GM12865 (cell line): Measurements from ENCODE around the gene ZNF133.
"Not testable (repeated sequence)": the region's sequence is repeated elsewhere in the genome, so short reads cannot be mapped to it uniquely, and the experiment has no call there.

Source experiments
- DNase-seq: peaks from one replicate; pipeline ENCODE4 v3.0.0; 2010; ENCODE audit warnings: low read depth
- H3K4me3 ChIP-seq: 2 replicates; pipeline ENCODE4 v1.5.1; 2011; ENCODE audit warnings: mild to moderate bottlenecking, low read depth, low read length, control low read depth
- CTCF ChIP-seq: IDR thresholded peaks from 2 replicates; pipeline ENCODE4 v1.5.1; 2011; ENCODE audit warnings: low read length, control low read depth, low read depth, inconsistent platforms; ENCODE audit not compliant: insufficient read depth; ENCODE audit errors: missing control alignments

Gene ZNF133

DNA sequence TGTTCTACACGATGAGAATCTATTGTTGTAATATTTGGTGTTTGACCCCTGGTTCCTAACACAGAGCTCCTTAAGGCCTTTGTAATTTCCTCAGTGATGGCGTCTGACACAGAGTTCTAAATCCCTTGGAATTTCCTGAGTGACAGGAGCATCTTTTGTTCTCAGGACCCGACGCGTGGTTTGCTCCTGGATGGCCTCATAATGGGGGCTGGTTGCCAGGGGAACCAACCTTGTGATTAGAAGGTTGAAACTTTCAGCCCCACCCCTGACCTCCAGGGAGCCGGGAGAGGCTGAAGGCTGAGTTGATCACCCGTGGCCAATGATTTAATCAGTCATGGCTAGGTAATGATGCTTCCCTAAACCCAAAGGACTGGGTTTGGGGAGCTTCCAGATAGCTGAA lies 20.5 kb upstream of the ZNF133 start:
- TF ChIP-seq CTCF, result no peak
- DNase-seq, result no peak
- no peak overlapping the region for H3K4me3 ChIP-seq

DNA sequence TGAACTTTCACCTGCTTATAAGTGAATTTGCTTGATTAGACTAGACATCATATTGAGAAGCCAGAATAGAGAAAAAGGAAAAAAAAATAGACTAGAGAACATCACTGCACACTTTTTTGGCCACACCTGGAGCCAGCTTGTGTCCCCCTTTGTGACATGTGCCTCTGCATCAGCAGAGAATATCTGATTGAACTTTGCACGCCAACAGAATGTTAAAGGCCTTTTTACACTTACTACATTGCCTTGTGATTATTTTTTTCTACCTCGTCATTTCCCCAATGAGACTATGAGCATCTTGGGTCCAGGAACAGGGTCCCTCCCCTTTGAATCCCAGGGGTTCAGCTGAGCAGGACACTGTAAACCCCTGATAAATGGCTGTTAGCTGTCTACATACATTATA lies 17.2 kb upstream of the ZNF133 start:
- H3K4me3 ChIP-seq, result no peak overlapping the region
- TF ChIP-seq CTCF, result no peak

GRCh38 chr20:18272451-18272850 lies 15.9 kb upstream of the ZNF133 start:
- no peak for TF ChIP-seq CTCF
- no peak overlapping the region for H3K4me3 ChIP-seq
- no peak for DNase-seq

More for the DNA sequence above, 17.2 kb upstream of the ZNF133 start:
- DNase-seq, result no peak

DNA sequence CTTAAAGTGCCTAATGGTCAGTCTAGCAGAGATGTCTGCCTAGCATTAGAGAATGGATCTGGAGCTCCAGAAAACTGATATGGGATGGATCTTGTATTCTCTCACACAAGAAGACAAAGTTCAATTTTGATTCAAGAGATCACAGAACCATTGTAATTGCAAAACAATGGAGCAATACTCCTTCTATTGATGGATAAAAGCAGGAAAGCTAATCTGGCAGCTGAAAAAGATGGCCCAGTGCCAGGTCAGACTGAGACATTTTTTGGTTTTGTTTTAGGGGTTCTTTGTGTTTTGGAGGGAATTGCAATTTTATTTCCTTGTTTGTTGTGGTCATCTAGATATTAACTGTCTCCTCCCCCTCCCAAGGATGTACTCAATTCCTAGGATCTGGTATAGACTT lies 14.6 kb upstream of the ZNF133 start:
- TF ChIP-seq CTCF, result no peak
- DNase-seq, result no peak
- H3K4me3 ChIP-seq, result no peak overlapping the region

DNA sequence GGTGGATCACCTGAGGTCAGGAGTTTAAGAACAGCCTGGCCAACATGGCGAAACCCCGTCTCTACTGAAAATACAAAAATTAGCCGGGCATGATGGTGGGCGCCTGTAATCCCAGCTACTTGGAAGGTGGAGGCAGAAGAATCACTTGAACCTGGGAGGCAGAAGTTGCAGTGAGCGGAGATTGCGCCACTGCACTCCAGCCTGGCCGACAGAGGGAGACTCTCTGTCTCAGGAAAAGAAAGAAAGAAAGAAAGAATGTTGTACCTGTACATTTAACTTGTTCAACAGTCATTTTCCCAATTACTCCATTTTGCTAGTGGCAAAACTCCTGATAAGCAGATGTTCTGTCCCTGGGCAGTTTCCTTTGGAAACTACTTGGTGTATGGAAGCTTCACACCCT lies 12.4 kb upstream of the ZNF133 start:
- H3K4me3 ChIP-seq, DNase-seq: not testable (repeated sequence)

DNA sequence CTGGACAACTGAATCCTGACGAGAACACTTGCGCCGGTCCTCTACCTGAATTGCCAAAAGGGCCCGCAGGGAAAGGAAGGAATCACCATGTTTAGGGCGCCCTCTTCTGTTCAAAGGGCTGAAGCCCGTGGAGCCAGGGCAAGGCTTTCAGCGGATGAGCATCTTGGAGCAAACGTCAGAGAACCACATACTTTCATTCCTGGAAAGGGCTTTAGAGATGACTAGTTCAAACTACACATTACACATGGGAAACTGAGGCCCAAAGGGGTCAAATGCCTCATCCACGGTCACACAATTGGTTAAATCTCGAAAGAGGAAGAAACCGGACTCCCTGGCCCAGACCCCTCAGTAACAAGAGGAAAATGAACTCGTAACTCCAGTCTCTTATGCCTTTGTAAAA lies 11.5 kb upstream of the ZNF133 start:
- H3K4me3 ChIP-seq, result no peak overlapping the region
- TF ChIP-seq CTCF, result peak; percentile 81
- peak; percentile 75 for DNase-seq

- H3K4me3 ChIP-seq, result no peak overlapping the region
- TF ChIP-seq CTCF, result no peak
- no peak for DNase-seq
Observed at GRCh38 chr20:18279242-18279641, 9.1 kb upstream of the ZNF133 start.
